ENCODE measurements around the gene RBBP6.
"Not testable (repeated sequence)": the region's sequence is repeated elsewhere in the genome, so short reads cannot be mapped to it uniquely, and the experiment has no call there.

Gene RBBP6

GRCh38 chr16:24552705-24553246 lies 13.4 kb downstream of the RBBP6 start:
- FAIRE-seq (no peak), DNase-seq (ENCODE audit: insufficient read length, low spot score) (no peak)

GRCh38 chr16:24553983-24554382 lies 14.6 kb downstream of the RBBP6 start:
- peak; percentile 62 for FAIRE-seq

More at GRCh38 chr16:24552705-24553246, 13.4 kb downstream of the RBBP6 start:
- TF ChIP-seq SPI1 (IDR thresholded peaks at IDR 0.05; ENCODE audit: low read depth, low read length) (no peak), POLR2AphosphoS5 (IDR thresholded peaks at IDR 0.05; ENCODE audit: low read depth, low read length) (no peak), POU2F2 (IDR thresholded peaks at IDR 0.05; ENCODE audit: low read depth, low read length) (no peak), PAX5 (IDR thresholded peaks at IDR 0.05; ENCODE audit: insufficient read depth, low read length, severe bottlenecking) (no peak), TAF1 (IDR thresholded peaks at IDR 0.05; ENCODE audit: low read depth, low read length) (no peak), POLR2A (IDR thresholded peaks at IDR 0.05; ENCODE audit: low read depth, low read length) (no peak)

GRCh38 chr16:24555346-24555872 lies 16.0 kb downstream of the RBBP6 start:
- no peak for TF ChIP-seq TAF1 (IDR thresholded peaks at IDR 0.05; ENCODE audit: low read depth, low read length)
- no peak for TF ChIP-seq POU2F2 (IDR thresholded peaks at IDR 0.05; ENCODE audit: low read depth, low read length)
- 0 out of 2 replicates have a peak, but pooled peaks have one; percentile 35 for TF ChIP-seq POLR2AphosphoS5 (IDR thresholded peaks at IDR 0.05; ENCODE audit: low read depth, low read length)
- no peak for TF ChIP-seq PAX5 (IDR thresholded peaks at IDR 0.05; ENCODE audit: insufficient read depth, low read length, severe bottlenecking)
- TF ChIP-seq POLR2A (IDR thresholded peaks at IDR 0.05; ENCODE audit: low read depth, low read length): 0 out of 2 replicates have a peak, but pooled peaks have one; percentile 30
- no peak for TF ChIP-seq SPI1 (IDR thresholded peaks at IDR 0.05; ENCODE audit: low read depth, low read length)
- FAIRE-seq: no peak
- no peak for DNase-seq (ENCODE audit: insufficient read length, low spot score)

More at GRCh38 chr16:24553983-24554382, 14.6 kb downstream of the RBBP6 start:
- DNase-seq (ENCODE audit: insufficient read length, low spot score): no peak
- TF ChIP-seq PAX5 (IDR thresholded peaks at IDR 0.05; ENCODE audit: insufficient read depth, low read length, severe bottlenecking): no peak
- no peak for TF ChIP-seq POU2F2 (IDR thresholded peaks at IDR 0.05; ENCODE audit: low read depth, low read length)
- no peak for TF ChIP-seq POLR2A (IDR thresholded peaks at IDR 0.05; ENCODE audit: low read depth, low read length)
- TF ChIP-seq POLR2AphosphoS5 (IDR thresholded peaks at IDR 0.05; ENCODE audit: low read depth, low read length): no peak
- TF ChIP-seq TAF1 (IDR thresholded peaks at IDR 0.05; ENCODE audit: low read depth, low read length): no peak
- no peak for TF ChIP-seq SPI1 (IDR thresholded peaks at IDR 0.05; ENCODE audit: low read depth, low read length)

GRCh38 chr16:24562811-24563210 lies 23.4 kb downstream of the RBBP6 start:
- TF ChIP-seq TAF1 (IDR thresholded peaks at IDR 0.05; ENCODE audit: low read depth, low read length) (no peak), POLR2A (IDR thresholded peaks at IDR 0.05; ENCODE audit: low read depth, low read length) (no peak), POLR2AphosphoS5 (IDR thresholded peaks at IDR 0.05; ENCODE audit: low read depth, low read length) (no peak), SPI1 (IDR thresholded peaks at IDR 0.05; ENCODE audit: low read depth, low read length) (no peak), PAX5 (IDR thresholded peaks at IDR 0.05; ENCODE audit: insufficient read depth, low read length, severe bottlenecking) (no peak), POU2F2 (IDR thresholded peaks at IDR 0.05; ENCODE audit: low read depth, low read length) (no peak)
- DNase-seq (ENCODE audit: insufficient read length, low spot score): no peak
- no peak for FAIRE-seq

GRCh38 chr16:24568392-24568791 lies 29.0 kb downstream of the RBBP6 start:
- no peak for FAIRE-seq
- no peak for TF ChIP-seq SPI1 (IDR thresholded peaks at IDR 0.05; ENCODE audit: low read depth, low read length)
- TF ChIP-seq POLR2A (IDR thresholded peaks at IDR 0.05; ENCODE audit: low read depth, low read length): no peak
- TF ChIP-seq POU2F2 (IDR thresholded peaks at IDR 0.05; ENCODE audit: low read depth, low read length): no peak
- TF ChIP-seq TAF1 (IDR thresholded peaks at IDR 0.05; ENCODE audit: low read depth, low read length): no peak
- no peak for TF ChIP-seq POLR2AphosphoS5 (IDR thresholded peaks at IDR 0.05; ENCODE audit: low read depth, low read length)
- no peak for TF ChIP-seq PAX5 (IDR thresholded peaks at IDR 0.05; ENCODE audit: insufficient read depth, low read length, severe bottlenecking)
- no peak for DNase-seq (ENCODE audit: insufficient read length, low spot score)

- no peak for FAIRE-seq
- TF ChIP-seq POU2F2 (IDR thresholded peaks at IDR 0.05; ENCODE audit: low read depth, low read length): no peak
- no peak for TF ChIP-seq SPI1 (IDR thresholded peaks at IDR 0.05; ENCODE audit: low read depth, low read length)
- TF ChIP-seq PAX5 (IDR thresholded peaks at IDR 0.05; ENCODE audit: insufficient read depth, low read length, severe bottlenecking): no peak
- no peak for TF ChIP-seq POLR2A (IDR thresholded peaks at IDR 0.05; ENCODE audit: low read depth, low read length)
- no peak for TF ChIP-seq TAF1 (IDR thresholded peaks at IDR 0.05; ENCODE audit: low read depth, low read length)
- no peak for TF ChIP-seq POLR2AphosphoS5 (IDR thresholded peaks at IDR 0.05; ENCODE audit: low read depth, low read length)
- no peak for DNase-seq (ENCODE audit: insufficient read length, low spot score)
These were observed 31.7 kb downstream of the RBBP6 start for GRCh38 chr16:24571096-24571495.

GRCh38 chr16:24572069-24572468 lies 32.7 kb downstream of the RBBP6 start:
- TF ChIP-seq TAF1 (IDR thresholded peaks at IDR 0.05; ENCODE audit: low read depth, low read length): no peak
- no peak for TF ChIP-seq PAX5 (IDR thresholded peaks at IDR 0.05; ENCODE audit: insufficient read depth, low read length, severe bottlenecking)
- TF ChIP-seq SPI1 (IDR thresholded peaks at IDR 0.05; ENCODE audit: low read depth, low read length): no peak
- peak; percentile 32; the same call in 1 of the 2 replicates for TF ChIP-seq POLR2AphosphoS5 (IDR thresholded peaks at IDR 0.05; ENCODE audit: low read depth, low read length)
- no peak for TF ChIP-seq POLR2A (IDR thresholded peaks at IDR 0.05; ENCODE audit: low read depth, low read length)
- TF ChIP-seq POU2F2 (IDR thresholded peaks at IDR 0.05; ENCODE audit: low read depth, low read length): no peak
- no peak for FAIRE-seq
- no peak for DNase-seq (ENCODE audit: insufficient read length, low spot score)

GRCh38 chr16:24573141-24573540 lies 33.8 kb downstream of the RBBP6 start:
- no peak for FAIRE-seq
- no peak for TF ChIP-seq PAX5 (IDR thresholded peaks at IDR 0.05; ENCODE audit: insufficient read depth, low read length, severe bottlenecking)
- peak; percentile 61 for TF ChIP-seq POLR2AphosphoS5 (IDR thresholded peaks at IDR 0.05; ENCODE audit: low read depth, low read length)
- TF ChIP-seq POLR2A (IDR thresholded peaks at IDR 0.05; ENCODE audit: low read depth, low read length): peak; percentile 42; the same call in 1 of the 2 replicates
- no peak for TF ChIP-seq TAF1 (IDR thresholded peaks at IDR 0.05; ENCODE audit: low read depth, low read length)
- no peak for DNase-seq (ENCODE audit: insufficient read length, low spot score)

- FAIRE-seq; DNase-seq (ENCODE audit: insufficient read length, low spot score): not testable (repeated sequence)
These were observed 35.4 kb downstream of the RBBP6 start for GRCh38 chr16:24574515-24575485.

GRCh38 chr16:24575791-24576190 lies 36.4 kb downstream of the RBBP6 start:
- DNase-seq (ENCODE audit: insufficient read length, low spot score); FAIRE-seq: not testable (repeated sequence)

All from GM12891 (cell line).